Stimulated activated CD4-positive, alpha-beta T cell treated with anti-CD3 and anti-CD28 coated beads, Interleukin-15, amount 100 ng/mL, for 48 hours (primary cell): ENCODE data around the gene LRRC37A.
A peak's percentile ranks its signal among the peaks of the same experiment; 100 is the strongest.
"Not testable (repeated sequence)": the region's sequence is repeated elsewhere in the genome, so short reads cannot be mapped to it uniquely, and the experiment has no call there.

ENCODE experiments used
- DNase-seq, 2 donors: peaks; one replicate each; pipeline ENCODE4 v3.0.0-alpha.2; 2020; ENCODE audit warnings: low read depth in 2 of 2

The LRRC37A gene

GRCh38 chr17:46287587-46287986, 7.3 kb upstream of the LRRC37A start:
- DNase-seq = not testable (repeated sequence)

GRCh38 chr17:46290906-46291546, 3.9 kb upstream of the LRRC37A start:
- DNase-seq = not testable (repeated sequence)

GRCh38 chr17:46291618-46292017, 3.3 kb upstream of the LRRC37A start:
- DNase-seq = not testable (repeated sequence)

- not testable (repeated sequence) for DNase-seq
Measured at GRCh38 chr17:46341220-46341619, 46.3 kb downstream of the LRRC37A start.

- not testable (repeated sequence) for DNase-seq
Measured at GRCh38 chr17:46342131-46342530, 47.2 kb downstream of the LRRC37A start.

GRCh38 chr17:46348345-46348744, 53.4 kb downstream of the LRRC37A start:
- DNase-seq = not testable (repeated sequence)

GRCh38 chr17:46349060-46349459, 54.1 kb downstream of the LRRC37A start:
- DNase-seq = not testable (repeated sequence)

- DNase-seq = not testable (repeated sequence)
Measured at GRCh38 chr17:46353856-46354255, 58.9 kb downstream of the LRRC37A start.

GRCh38 chr17:46361145-46361735, 66.3 kb downstream of the LRRC37A start:
- not testable (repeated sequence) for DNase-seq

- DNase-seq = peak; percentile 50 to 90
Measured at GRCh38 chr17:46361755-46362154, 66.8 kb downstream of the LRRC37A start, which contains the start of gene ARL17B. ARL17B (minus strand) TSS chr17:46361766; CDS start chr17:46358397, 3,369 bp downstream.

- not testable (repeated sequence) for DNase-seq
Measured at GRCh38 chr17:46367520-46367919, 72.6 kb downstream of the LRRC37A start.

- DNase-seq = not testable (repeated sequence)
Measured at GRCh38 chr17:46372236-46373229, 77.6 kb downstream of the LRRC37A start.

- not testable (repeated sequence) for DNase-seq
Measured at GRCh38 chr17:46373418-46373817, 78.5 kb downstream of the LRRC37A start.

GRCh38 chr17:46383118-46383517, 88.2 kb downstream of the LRRC37A start:
- not testable (repeated sequence) for DNase-seq

GRCh38 chr17:46385491-46385890, 90.6 kb downstream of the LRRC37A start:
- not testable (repeated sequence) for DNase-seq
